ENCODE measurements around the gene KCNIP3. TPM values are rescaled to one million over a fixed set of nuclear protein-coding genes. Genes with fewer than 3 reads are reported as not detected.

KCNIP3 gene
- total and polyA plus RNA-seq, 9 of the 15 experiments (the other 6 are each of a cell fraction or from before 2014, with no cell fraction given), result 0.04 TPM; not detected in 8

GRCh38 chr2:95366514-95366913 is 69.4 kb downstream of the KCNIP3 start:
- Histone ChIP-seq H3K9me3 (replicated peaks; ENCODE audit: control insufficient read depth, insufficient read depth, low read depth, low read length) (no peaks in the 10 kb centered on the region), H3K9me1 (ENCODE audit: control insufficient read depth, insufficient read depth, low read length) (no peaks in the 10 kb centered on the region), H3K4me1 (replicated peaks in 1 of 2; ENCODE audit: control insufficient read depth in 2 of 2, insufficient read depth in 2 of 2, low read length in 2 of 2) (no peaks in the 10 kb centered on the region), H4K20me1 (replicated peaks; ENCODE audit: control insufficient read depth, insufficient read depth, low read length) (no peaks in the 10 kb centered on the region), H2AFZ (ENCODE audit: low read depth, low read length) (no peak overlapping the region), H3K79me2 (ENCODE audit: control insufficient read depth, insufficient read depth, low read length) (no peaks in the 10 kb centered on the region), H3K36me3 (ENCODE audit: control insufficient read depth, insufficient read depth, low read length) (no peaks in the 10 kb centered on the region), H3K27ac (ENCODE audit: extremely low read depth, low read depth, low read length) (no peak overlapping the region), H3K4me3 (no peak overlapping the region), H3K4me2 (ENCODE audit: insufficient read depth, low read length) (no peak overlapping the region), H3K9ac (ENCODE audit: insufficient read depth in 1 of 2, low read depth in 2 of 2, low read length in 2 of 2) (no peak overlapping the region), H3K27me3 (ENCODE audit: control insufficient read depth in 2 of 2, insufficient read depth in 2 of 2, low read length in 2 of 2) (peaks cover 10 to 16% of the 10 kb centered on the region in 2 experiments)
- in situ Hi-C loops (cut with MboI), result no loop called here
- no peak for FAIRE-seq
- no TSS peak for BruUV-seq (replicated peaks)
- intact Hi-C loops (cut with micrococcal nuclease), result no loop called here
- no peak for ATAC-seq
- DNase-seq (ENCODE audit: extremely low read depth in 1 of 4, low spot score in 3 of 4), result no peak
- TF ChIP-seq ESRRA (IDR thresholded peaks at IDR 0.05; ENCODE audit: borderline replicate concordance, low read depth) (no peak), ZNF436 (CRISPR knock-in tag; IDR thresholded peaks at IDR 0.05) (no peak), MAFG (tag; conservative IDR thresholded peaks at IDR 0.05) (0 out of 2 replicates have a peak, but pooled peaks have one; percentile 13), C11orf30 (IDR thresholded peaks at IDR 0.05; ENCODE audit: low read depth) (0 out of 2 replicates have a peak, but pooled peaks have one; percentile 24), ZNF316 (IDR thresholded peaks at IDR 0.05) (peak; percentile 53; the same call in 1 of the 2 replicates), ELF2 (CRISPR knock-in tag; IDR thresholded peaks at IDR 0.05) (no peak), TCF7 (IDR thresholded peaks at IDR 0.05; ENCODE audit: borderline replicate concordance) (no peak)
- WGBS (ENCODE audit: insufficient coverage, low coverage, missing lambda C conversion rate), result 0% methylated on average over 6 of the region's 6 CpGs
- POLR2A ChIA-PET, result no interaction called here
- CTCF ChIA-PET (ENCODE audit: low intra/inter-chr PET ratio), result no interaction called here

- Histone ChIP-seq H3K36me3 (ENCODE audit: control insufficient read depth, insufficient read depth, low read length) (no peaks in the 10 kb centered on the region), H3K27me3 (ENCODE audit: control insufficient read depth in 2 of 2, insufficient read depth in 2 of 2, low read length in 2 of 2) (peaks cover 21 to 50% of the 10 kb centered on the region in 2 experiments; a peak in 4 of 5 replicates), H4K20me1 (replicated peaks; ENCODE audit: control insufficient read depth, insufficient read depth, low read length) (peaks cover 9% of the 10 kb centered on the region; the same call in 1 of the 2 replicates), H3K4me1 (replicated peaks in 1 of 2; ENCODE audit: control insufficient read depth in 2 of 2, insufficient read depth in 2 of 2, low read length in 2 of 2) (no peaks in the 10 kb centered on the region), H3K27ac (ENCODE audit: extremely low read depth, low read depth, low read length) (no peak overlapping the region), H2AFZ (ENCODE audit: low read depth, low read length) (no peak overlapping the region), H3K9me1 (ENCODE audit: control insufficient read depth, insufficient read depth, low read length) (no peaks in the 10 kb centered on the region), H3K9me3 (replicated peaks; ENCODE audit: control insufficient read depth, insufficient read depth, low read depth, low read length) (no peaks in the 10 kb centered on the region), H3K9ac (ENCODE audit: insufficient read depth in 1 of 2, low read depth in 2 of 2, low read length in 2 of 2) (no peak overlapping the region; a peak in 1 of 4 replicates), H3K4me2 (ENCODE audit: insufficient read depth, low read length) (no peak overlapping the region), H3K4me3 (no peak overlapping the region), H3K79me2 (ENCODE audit: control insufficient read depth, insufficient read depth, low read length) (no peaks in the 10 kb centered on the region)
- FAIRE-seq (no peak), DNase-seq (ENCODE audit: extremely low read depth in 1 of 4, low spot score in 3 of 4) (no peak), ATAC-seq (no peak)
- ChIA-PET CTCF (ENCODE audit: low intra/inter-chr PET ratio) (no interaction called here), POLR2A (no interaction called here)
- in situ Hi-C loops (cut with MboI) (no loop called here), intact Hi-C loops (cut with micrococcal nuclease) (no loop called here)
- WGBS (ENCODE audit: insufficient coverage, low coverage, missing lambda C conversion rate), result under 1% methylated on average over 8 of the region's 8 CpGs
- no TSS peak for BruUV-seq (replicated peaks)
- no peak for TF ChIP-seq ETV1 (tag; conservative IDR thresholded peaks at IDR 0.05; ENCODE audit: low read depth)
- no peak for TF ChIP-seq HMBOX1 (IDR thresholded peaks at IDR 0.05)
- TF ChIP-seq GATAD2A (IDR thresholded peaks at IDR 0.05), result no peak
- TF ChIP-seq HDAC1 (IDR thresholded peaks at IDR 0.05), result no peak
- no peak for TF ChIP-seq PRMT5 (CRISPR knock-in tag; IDR thresholded peaks at IDR 0.05)
- TF ChIP-seq MXD1 (CRISPR knock-in tag; IDR thresholded peaks at IDR 0.05; ENCODE audit: borderline replicate concordance, poor library complexity, severe bottlenecking), result no peak
- TF ChIP-seq PURB (CRISPR knock-in tag; IDR thresholded peaks at IDR 0.05; ENCODE audit: low read depth), result no peak
- no peak for TF ChIP-seq ELK1 (CRISPR knock-in tag; IDR thresholded peaks at IDR 0.05)
Observed at GRCh38 chr2:95372216-95372829, 75.2 kb downstream of the KCNIP3 start.

Data from K562 (cell line).